ENCODE results near the gene CA4.
"Not testable (repeated sequence)": the region's sequence is repeated elsewhere in the genome, so short reads cannot be mapped to it uniquely, and the experiment has no call there.

CA4 gene

GRCh38 chr17:60178180-60178579 lies 28.4 kb downstream of the CA4 start:
- DNase-seq, result peak; percentile 55 to 61

GRCh38 chr17:60180380-60180779 lies 30.6 kb downstream of the CA4 start:
- not testable (repeated sequence) for DNase-seq

- DNase-seq, result not testable (repeated sequence)
Observed at GRCh38 chr17:60186372-60186771, 36.6 kb downstream of the CA4 start.

- not testable (repeated sequence) for DNase-seq
Observed at GRCh38 chr17:60186846-60187745, 37.3 kb downstream of the CA4 start.

GRCh38 chr17:60188759-60189158 lies 39.0 kb downstream of the CA4 start:
- DNase-seq, result no peak

GRCh38 chr17:60190032-60190431 lies 40.3 kb downstream of the CA4 start:
- not testable (repeated sequence) for DNase-seq

GRCh38 chr17:60193032-60193431 lies 43.3 kb downstream of the CA4 start:
- not testable (repeated sequence) for DNase-seq

GRCh38 chr17:60193482-60193881 lies 43.7 kb downstream of the CA4 start:
- DNase-seq, result no peak

GRCh38 chr17:60194141-60194540 lies 44.4 kb downstream of the CA4 start:
- DNase-seq, result not testable (repeated sequence)

GRCh38 chr17:60198630-60199029 lies 48.9 kb downstream of the CA4 start:
- not testable (repeated sequence) for DNase-seq

GRCh38 chr17:60205782-60206181 lies 56.0 kb downstream of the CA4 start:
- DNase-seq, result not testable (repeated sequence)

- not testable (repeated sequence) for DNase-seq
Observed at GRCh38 chr17:60208302-60208701, 58.5 kb downstream of the CA4 start.
